OCI-LY3 (cell line): ENCODE results near the gene PPP1R1C.

Experiments used
- CTCF ChIP-seq: fragments of 200-600, 300-600 bp; sonication (generic); IDR thresholded peaks from 2 replicates; pipeline ENCODE4 v1.5.1; 2014; ENCODE audit warnings: antibody characterized with exemption, low read length, low read depth
- EZH2phosphoT487 ChIP-seq: fragments of 200-600 bp; shearing (Covaris generic); IDR thresholded peaks from 2 replicates; pipeline ENCODE4 v1.6.1; 2018; ENCODE audit warnings: antibody characterized with exemption, mixed run types, low read depth

- TF ChIP-seq CTCF = no peak
- TF ChIP-seq EZH2phosphoT487 = no peak
These were observed 1.6 kb upstream of the PPP1R1C start for GRCh38 chr2:181984060-181984459.
